ENCODE data around the gene GPR137. TPM values are rescaled to one million over a fixed set of nuclear protein-coding genes. Genes with fewer than 3 reads are reported as not detected.
"Not testable (repeated sequence)": the region's sequence is repeated elsewhere in the genome, so short reads cannot be mapped to it uniquely, and the experiment has no call there.

GPR137 gene
- total RNA-seq, 1 donor from 2014 or later, result 12.1 TPM

- no peak for DNase-seq
Measured at GRCh38 chr11:64321026-64321425, 35.4 kb downstream of the GPR137 start.

- no peak for DNase-seq
Measured at GRCh38 chr11:64321533-64321932, 35.9 kb downstream of the GPR137 start.

GRCh38 chr11:64322925-64323260, 37.2 kb downstream of the GPR137 start:
- DNase-seq, result no peak

GRCh38 chr11:64323373-64323772, 37.7 kb downstream of the GPR137 start:
- no peak for DNase-seq

GRCh38 chr11:64323984-64324383, 38.3 kb downstream of the GPR137 start:
- DNase-seq, result not testable (repeated sequence)

- no peak for DNase-seq
Measured at GRCh38 chr11:64324692-64325469, 39.2 kb downstream of the GPR137 start.

GRCh38 chr11:64327375-64327774, 41.7 kb downstream of the GPR137 start:
- no peak for DNase-seq

GRCh38 chr11:64327993-64328392, 42.3 kb downstream of the GPR137 start:
- no peak for DNase-seq

- DNase-seq, result no peak
Measured at GRCh38 chr11:64330888-64331287, 45.2 kb downstream of the GPR137 start.

GRCh38 chr11:64331569-64332371, 46.1 kb downstream of the GPR137 start:
- peak; percentile 85 for DNase-seq

GRCh38 chr11:64333556-64333955, 47.9 kb downstream of the GPR137 start:
- no peak for DNase-seq

GRCh38 chr11:64334764-64335735, 49.4 kb downstream of the GPR137 start:
- DNase-seq, result peak; percentile 45

GRCh38 chr11:64337538-64338249, 52.0 kb downstream of the GPR137 start:
- no peak for DNase-seq

GRCh38 chr11:64338716-64339115, 53.1 kb downstream of the GPR137 start:
- no peak for DNase-seq

Other genes with a start within 250 kb of the GPR137 start
- not detected in 2 replicates for gene FLRT1, start 249.9 kb upstream of the GPR137 start, total RNA-seq
- 17.5 and 29.3 TPM in 2 replicates for gene MACROD1, start 119.7 kb upstream of the GPR137 start, total RNA-seq
- gene STIP1, start 99.7 kb upstream of the GPR137 start, total RNA-seq, result 139 and 191 TPM in 2 replicates
- 6.5 and 26.5 TPM in 2 replicates for gene FERMT3, start 79.1 kb upstream of the GPR137 start, total RNA-seq
- gene TRPT1, start 59.7 kb upstream of the GPR137 start, total RNA-seq, result 24.1 and 45.6 TPM in 2 replicates
- 43.2 and 44.6 TPM in 2 replicates for gene NUDT22, start 59.6 kb upstream of the GPR137 start, total RNA-seq
- 7.0 and 17.4 TPM in 2 replicates for gene DNAJC4, start 55.3 kb upstream of the GPR137 start, total RNA-seq
- gene VEGFB, start 51.3 kb upstream of the GPR137 start, total RNA-seq, result 20.4 and 23.1 TPM in 2 replicates
- 43.9 and 45.6 TPM in 2 replicates for gene FKBP2, start 44.8 kb upstream of the GPR137 start, total RNA-seq
- 238 and 297 TPM in 2 replicates for gene PPP1R14B, start 38.9 kb upstream of the GPR137 start, total RNA-seq
- gene PLCB3, start 34.3 kb upstream of the GPR137 start, total RNA-seq, result 37.8 and 54.6 TPM in 2 replicates
- gene BAD, start 1.2 kb upstream of the GPR137 start, total RNA-seq, result 57.2 and 65.9 TPM in 2 replicates
- 0.17 TPM in 1 of 2 replicates, not detected in the other for gene KCNK4, start 5.5 kb downstream of the GPR137 start, total RNA-seq
- gene CATSPERZ, start 14.5 kb downstream of the GPR137 start, total RNA-seq, result not detected in 2 replicates
- gene ESRRA, start 19.7 kb downstream of the GPR137 start, total RNA-seq, result 60.3 and 76.7 TPM in 2 replicates
- gene TRMT112, start 31.7 kb downstream of the GPR137 start, total RNA-seq, result 202 and 290 TPM in 2 replicates
- gene PRDX5, start 32.3 kb downstream of the GPR137 start, total RNA-seq, result 129 and 245 TPM in 2 replicates
- gene CCDC88B, start 54.4 kb downstream of the GPR137 start, total RNA-seq, result 0.56 and 1.2 TPM in 2 replicates
- 35.9 and 46.6 TPM in 2 replicates for gene RPS6KA4, start 73.3 kb downstream of the GPR137 start, total RNA-seq